ENCODE results near the gene RNPEP. TPM values are rescaled to one million over a fixed set of nuclear protein-coding genes. Genes with fewer than 3 reads are reported as not detected.

The RNPEP gene
- total RNA-seq, 1 experiment from 2014 or later = 99.8 TPM

DNA sequence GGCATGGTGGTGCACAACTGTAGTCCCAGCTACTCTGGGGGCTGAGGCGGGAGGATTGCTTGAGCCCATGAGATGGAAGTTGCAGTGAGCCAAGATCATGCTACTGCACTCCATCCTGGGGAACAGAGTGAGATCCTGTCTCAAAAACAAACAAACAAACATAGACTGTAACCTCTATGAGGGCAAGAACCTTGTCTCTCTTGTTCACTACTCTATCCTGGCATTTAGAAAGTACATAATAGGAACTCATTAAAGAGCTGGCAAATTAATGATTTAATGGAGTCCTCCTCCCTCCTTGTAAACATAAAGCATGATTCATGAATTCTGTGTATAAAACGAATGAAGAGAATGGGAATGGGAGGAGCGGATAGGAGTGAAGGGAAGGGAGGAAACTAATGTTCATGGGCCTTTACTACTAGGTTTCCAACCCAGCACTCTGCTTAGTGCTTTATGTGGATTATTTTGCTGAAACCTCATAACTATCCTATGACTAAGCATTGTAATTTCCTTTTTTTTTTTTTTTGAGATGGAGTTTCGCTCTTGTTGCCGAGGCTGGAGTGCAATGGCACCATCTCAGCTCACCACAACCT, 44.7 kb upstream of the RNPEP start:
- DNase-seq (ENCODE audit: low read depth, low spot score) (no peak), ATAC-seq (no peak)
- no peak for TF ChIP-seq TCF7L2 (IDR thresholded peaks at IDR 0.05; ENCODE audit: low read depth, low read length)
- no peak for TF ChIP-seq SIN3A (IDR thresholded peaks at IDR 0.05; ENCODE audit: borderline replicate concordance, insufficient read depth, low read depth, low read length)
- TF ChIP-seq POLR2AphosphoS5 (IDR thresholded peaks at IDR 0.05; ENCODE audit: low read depth, low read length) = no peak
- TF ChIP-seq, protein P1, sequence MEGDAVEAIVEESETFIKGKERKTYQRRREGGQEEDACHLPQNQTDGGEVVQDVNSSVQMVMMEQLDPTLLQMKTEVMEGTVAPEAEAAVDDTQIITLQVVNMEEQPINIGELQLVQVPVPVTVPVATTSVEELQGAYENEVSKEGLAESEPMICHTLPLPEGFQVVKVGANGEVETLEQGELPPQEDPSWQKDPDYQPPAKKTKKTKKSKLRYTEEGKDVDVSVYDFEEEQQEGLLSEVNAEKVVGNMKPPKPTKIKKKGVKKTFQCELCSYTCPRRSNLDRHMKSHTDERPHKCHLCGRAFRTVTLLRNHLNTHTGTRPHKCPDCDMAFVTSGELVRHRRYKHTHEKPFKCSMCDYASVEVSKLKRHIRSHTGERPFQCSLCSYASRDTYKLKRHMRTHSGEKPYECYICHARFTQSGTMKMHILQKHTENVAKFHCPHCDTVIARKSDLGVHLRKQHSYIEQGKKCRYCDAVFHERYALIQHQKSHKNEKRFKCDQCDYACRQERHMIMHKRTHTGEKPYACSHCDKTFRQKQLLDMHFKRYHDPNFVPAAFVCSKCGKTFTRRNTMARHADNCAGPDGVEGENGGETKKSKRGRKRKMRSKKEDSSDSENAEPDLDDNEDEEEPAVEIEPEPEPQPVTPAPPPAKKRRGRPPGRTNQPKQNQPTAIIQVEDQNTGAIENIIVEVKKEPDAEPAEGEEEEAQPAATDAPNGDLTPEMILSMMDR (IDR thresholded peaks at IDR 0.05) = no peak
- TF ChIP-seq, protein P2, sequence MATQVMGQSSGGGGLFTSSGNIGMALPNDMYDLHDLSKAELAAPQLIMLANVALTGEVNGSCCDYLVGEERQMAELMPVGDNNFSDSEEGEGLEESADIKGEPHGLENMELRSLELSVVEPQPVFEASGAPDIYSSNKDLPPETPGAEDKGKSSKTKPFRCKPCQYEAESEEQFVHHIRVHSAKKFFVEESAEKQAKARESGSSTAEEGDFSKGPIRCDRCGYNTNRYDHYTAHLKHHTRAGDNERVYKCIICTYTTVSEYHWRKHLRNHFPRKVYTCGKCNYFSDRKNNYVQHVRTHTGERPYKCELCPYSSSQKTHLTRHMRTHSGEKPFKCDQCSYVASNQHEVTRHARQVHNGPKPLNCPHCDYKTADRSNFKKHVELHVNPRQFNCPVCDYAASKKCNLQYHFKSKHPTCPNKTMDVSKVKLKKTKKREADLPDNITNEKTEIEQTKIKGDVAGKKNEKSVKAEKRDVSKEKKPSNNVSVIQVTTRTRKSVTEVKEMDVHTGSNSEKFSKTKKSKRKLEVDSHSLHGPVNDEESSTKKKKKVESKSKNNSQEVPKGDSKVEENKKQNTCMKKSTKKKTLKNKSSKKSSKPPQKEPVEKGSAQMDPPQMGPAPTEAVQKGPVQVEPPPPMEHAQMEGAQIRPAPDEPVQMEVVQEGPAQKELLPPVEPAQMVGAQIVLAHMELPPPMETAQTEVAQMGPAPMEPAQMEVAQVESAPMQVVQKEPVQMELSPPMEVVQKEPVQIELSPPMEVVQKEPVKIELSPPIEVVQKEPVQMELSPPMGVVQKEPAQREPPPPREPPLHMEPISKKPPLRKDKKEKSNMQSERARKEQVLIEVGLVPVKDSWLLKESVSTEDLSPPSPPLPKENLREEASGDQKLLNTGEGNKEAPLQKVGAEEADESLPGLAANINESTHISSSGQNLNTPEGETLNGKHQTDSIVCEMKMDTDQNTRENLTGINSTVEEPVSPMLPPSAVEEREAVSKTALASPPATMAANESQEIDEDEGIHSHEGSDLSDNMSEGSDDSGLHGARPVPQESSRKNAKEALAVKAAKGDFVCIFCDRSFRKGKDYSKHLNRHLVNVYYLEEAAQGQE (IDR thresholded peaks at IDR 0.05; ENCODE audit: insufficient read depth in 1 of 2, low read depth in 2 of 2, low read length in 1 of 2) = no peak
- Histone ChIP-seq H3K27me3 (ENCODE audit: control insufficient read depth, insufficient read depth, low read length) (peaks cover 2% of the 10 kb centered on the region; the same call in 1 of the 2 replicates), H3K4me3 (ENCODE audit: low read depth in 2 of 2, low read length in 2 of 2) (no peak overlapping the region), H3K4me1 (ENCODE audit: control insufficient read depth, insufficient read depth, low read length) (no peaks in the 10 kb centered on the region), H3K27ac (ENCODE audit: low read length) (no peak overlapping the region), H3K36me3 (ENCODE audit: control insufficient read depth, insufficient read depth, low read length) (no peaks in the 10 kb centered on the region), H3K9me3 (ENCODE audit: control insufficient read depth, insufficient read depth, low read depth, low read length) (no peaks in the 10 kb centered on the region)
- intact Hi-C loops (cut with micrococcal nuclease; ENCODE audit: unreplicated experiment) (no loop called here), in situ Hi-C loops (cut with HindIII; ENCODE audit: low pct_unique_long_range_greater_than_20kb, low sequenced_read_pairs) (no loop called here)
- CTCF ChIA-PET = interaction anchor here (0.7 kb wide), 1 partner anchor 184 kb away, joined by 3 read pairs; no protein-coding TSS in a partner anchor
- no TSS peak for BruUV-seq (replicated peaks)
- POLR2A ChIA-PET = interaction anchor here (0.7 kb wide), 1 partner anchor 13 kb away, joined by 4 read pairs; no protein-coding TSS in a partner anchor

DNA sequence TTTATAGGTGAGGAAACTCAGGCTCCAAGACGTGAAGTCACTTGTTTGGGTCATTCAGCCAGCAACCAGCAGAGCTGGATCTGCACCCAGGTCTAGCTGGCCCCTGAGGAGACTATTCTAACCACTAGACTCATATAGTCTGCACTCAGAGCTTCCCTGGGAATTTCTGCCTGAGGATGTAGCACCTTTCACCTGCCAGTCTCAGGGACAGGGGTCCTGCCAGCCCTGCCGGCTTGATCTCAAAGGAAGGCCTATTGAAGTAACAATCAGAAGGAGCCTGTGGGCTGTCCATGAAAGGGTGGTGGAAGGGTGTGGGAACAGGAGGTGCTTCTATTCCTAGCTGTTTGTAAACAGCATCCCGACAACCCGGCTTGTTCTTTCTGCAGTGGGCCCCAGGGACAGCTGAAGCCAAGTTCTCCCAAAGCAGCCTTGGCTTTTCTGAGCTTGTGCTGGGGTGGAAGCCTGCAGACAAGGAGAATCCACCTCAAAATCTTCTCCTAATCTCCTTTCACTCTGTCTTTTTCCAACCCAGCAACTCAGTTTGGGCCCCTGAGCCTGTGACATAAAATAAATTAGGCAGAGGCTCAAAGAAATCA, 43.9 kb upstream of the RNPEP start:
- POLR2A ChIA-PET = interaction anchor here (0.6 kb wide), 1 partner anchor 19 kb away, joined by 3 read pairs; no protein-coding TSS in a partner anchor
- in situ Hi-C loops (cut with HindIII; ENCODE audit: low pct_unique_long_range_greater_than_20kb, low sequenced_read_pairs) (no loop called here), intact Hi-C loops (cut with micrococcal nuclease; ENCODE audit: unreplicated experiment) (no loop called here)
- no TSS peak for BruUV-seq (replicated peaks)
- ATAC-seq = no peak
- Histone ChIP-seq H3K9me3 (ENCODE audit: control insufficient read depth, insufficient read depth, low read depth, low read length) (no peaks in the 10 kb centered on the region), H3K27me3 (ENCODE audit: control insufficient read depth, insufficient read depth, low read length) (peaks cover 2% of the 10 kb centered on the region; the same call in 1 of the 2 replicates), H3K4me1 (ENCODE audit: control insufficient read depth, insufficient read depth, low read length) (no peaks in the 10 kb centered on the region), H3K4me3 (ENCODE audit: low read depth in 2 of 2, low read length in 2 of 2) (no peak overlapping the region), H3K36me3 (ENCODE audit: control insufficient read depth, insufficient read depth, low read length) (no peaks in the 10 kb centered on the region), H3K27ac (ENCODE audit: low read length) (no peak overlapping the region)
- DNase-seq (ENCODE audit: low read depth, low spot score) = no peak
- CTCF ChIA-PET = no interaction called here
- TF ChIP-seq, protein P1 (IDR thresholded peaks at IDR 0.05) = no peak
- TF ChIP-seq SIN3A (IDR thresholded peaks at IDR 0.05; ENCODE audit: borderline replicate concordance, insufficient read depth, low read depth, low read length) (no peak), TCF7L2 (IDR thresholded peaks at IDR 0.05; ENCODE audit: low read depth, low read length) (no peak), POLR2AphosphoS5 (IDR thresholded peaks at IDR 0.05; ENCODE audit: low read depth, low read length) (no peak)
- TF ChIP-seq, protein P2 (IDR thresholded peaks at IDR 0.05; ENCODE audit: insufficient read depth in 1 of 2, low read depth in 2 of 2, low read length in 1 of 2) = no peak

All from Panc1 (cell line).